ENCODE data around the gene ART3. TPM values are rescaled to one million over a fixed set of nuclear protein-coding genes. Genes with fewer than 3 reads are reported as not detected.

Gene ART3
- total and polyA plus RNA-seq, 9 of the 15 experiments (the other 6 are each of a cell fraction or from before 2014, with no cell fraction given), result 0.69 to 1.4 (median 1.1) TPM; not detected in 1

DNA sequence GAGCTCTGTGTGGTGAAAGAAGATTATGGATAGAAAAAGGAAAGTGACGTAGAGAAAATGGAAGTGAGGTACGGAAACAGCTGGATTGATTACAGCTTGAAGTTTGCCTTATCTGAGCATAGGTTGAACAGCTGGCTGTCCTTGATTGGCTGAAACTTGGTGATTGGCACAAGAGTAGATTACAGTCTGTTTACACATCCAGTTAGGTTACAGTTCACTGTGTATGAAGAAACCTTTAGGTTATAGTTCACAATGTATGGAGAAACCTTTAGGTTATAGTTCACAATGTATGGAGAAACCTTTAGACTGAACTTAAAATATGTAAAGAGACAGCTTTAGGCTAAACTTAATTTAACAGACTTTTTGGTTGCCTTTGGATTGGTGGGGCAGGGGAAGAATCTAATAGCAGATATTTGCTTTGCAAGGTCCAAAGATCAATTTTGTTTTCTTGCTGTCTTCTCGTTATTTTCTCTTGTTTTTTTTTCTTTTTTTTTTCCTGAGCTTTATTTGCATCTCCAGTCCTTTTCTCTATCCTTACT lies 15.6 kb upstream of the ART3 start (continued):
- TF ChIP-seq, protein P1, sequence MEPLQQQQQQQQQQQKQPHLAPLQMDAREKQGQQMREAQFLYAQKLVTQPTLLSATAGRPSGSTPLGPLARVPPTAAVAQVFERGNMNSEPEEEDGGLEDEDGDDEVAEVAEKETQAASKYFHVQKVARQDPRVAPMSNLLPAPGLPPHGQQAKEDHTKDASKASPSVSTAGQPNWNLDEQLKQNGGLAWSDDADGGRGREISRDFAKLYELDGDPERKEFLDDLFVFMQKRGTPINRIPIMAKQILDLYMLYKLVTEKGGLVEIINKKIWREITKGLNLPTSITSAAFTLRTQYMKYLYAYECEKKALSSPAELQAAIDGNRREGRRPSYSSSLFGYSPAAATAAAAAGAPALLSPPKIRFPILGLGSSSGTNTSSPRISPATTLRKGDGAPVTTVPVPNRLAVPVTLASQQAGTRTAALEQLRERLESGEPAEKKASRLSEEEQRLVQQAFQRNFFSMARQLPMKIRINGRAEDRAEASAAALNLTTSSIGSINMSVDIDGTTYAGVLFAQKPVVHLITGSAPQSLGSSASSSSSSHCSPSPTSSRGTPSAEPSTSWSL (CRISPR knock-in tag; IDR thresholded peaks at IDR 0.05; ENCODE audit: borderline replicate concordance), result no peak
- TF ChIP-seq HNRNPUL1 (IDR thresholded peaks at IDR 0.05; ENCODE audit: low read length), result no peak
- TF ChIP-seq EP300 (IDR thresholded peaks at IDR 0.05; ENCODE audit: low read length), result peak; percentile 68
- TF ChIP-seq XRCC4 (IDR thresholded peaks at IDR 0.05; ENCODE audit: extremely low read depth, insufficient read depth, insufficient read length), result no peak
- TF ChIP-seq, protein P2, sequence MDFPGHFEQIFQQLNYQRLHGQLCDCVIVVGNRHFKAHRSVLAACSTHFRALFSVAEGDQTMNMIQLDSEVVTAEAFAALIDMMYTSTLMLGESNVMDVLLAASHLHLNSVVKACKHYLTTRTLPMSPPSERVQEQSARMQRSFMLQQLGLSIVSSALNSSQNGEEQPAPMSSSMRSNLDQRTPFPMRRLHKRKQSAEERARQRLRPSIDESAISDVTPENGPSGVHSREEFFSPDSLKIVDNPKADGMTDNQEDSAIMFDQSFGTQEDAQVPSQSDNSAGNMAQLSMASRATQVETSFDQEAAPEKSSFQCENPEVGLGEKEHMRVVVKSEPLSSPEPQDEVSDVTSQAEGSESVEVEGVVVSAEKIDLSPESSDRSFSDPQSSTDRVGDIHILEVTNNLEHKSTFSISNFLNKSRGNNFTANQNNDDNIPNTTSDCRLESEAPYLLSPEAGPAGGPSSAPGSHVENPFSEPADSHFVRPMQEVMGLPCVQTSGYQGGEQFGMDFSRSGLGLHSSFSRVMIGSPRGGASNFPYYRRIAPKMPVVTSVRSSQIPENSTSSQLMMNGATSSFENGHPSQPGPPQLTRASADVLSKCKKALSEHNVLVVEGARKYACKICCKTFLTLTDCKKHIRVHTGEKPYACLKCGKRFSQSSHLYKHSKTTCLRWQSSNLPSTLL (IDR thresholded peaks at IDR 0.05), result no peak
- no peak for TF ChIP-seq ZNF696 (CRISPR knock-in tag; conservative IDR thresholded peaks at IDR 0.05)
- no peak for TF ChIP-seq FOXJ2 (tag; IDR thresholded peaks at IDR 0.05)
- no peak for TF ChIP-seq MTA3 (IDR thresholded peaks at IDR 0.05; ENCODE audit: borderline replicate concordance)
- no peak for TF ChIP-seq BRCA1 (IDR thresholded peaks at IDR 0.05)
- TF ChIP-seq BRCA1 (CRISPR knock-in tag; IDR thresholded peaks at IDR 0.05), result no peak
- TF ChIP-seq NONO (IDR thresholded peaks at IDR 0.05; ENCODE audit: low read depth in 2 of 2, low read length in 1 of 2), result no peak
- TF ChIP-seq, protein P3, sequence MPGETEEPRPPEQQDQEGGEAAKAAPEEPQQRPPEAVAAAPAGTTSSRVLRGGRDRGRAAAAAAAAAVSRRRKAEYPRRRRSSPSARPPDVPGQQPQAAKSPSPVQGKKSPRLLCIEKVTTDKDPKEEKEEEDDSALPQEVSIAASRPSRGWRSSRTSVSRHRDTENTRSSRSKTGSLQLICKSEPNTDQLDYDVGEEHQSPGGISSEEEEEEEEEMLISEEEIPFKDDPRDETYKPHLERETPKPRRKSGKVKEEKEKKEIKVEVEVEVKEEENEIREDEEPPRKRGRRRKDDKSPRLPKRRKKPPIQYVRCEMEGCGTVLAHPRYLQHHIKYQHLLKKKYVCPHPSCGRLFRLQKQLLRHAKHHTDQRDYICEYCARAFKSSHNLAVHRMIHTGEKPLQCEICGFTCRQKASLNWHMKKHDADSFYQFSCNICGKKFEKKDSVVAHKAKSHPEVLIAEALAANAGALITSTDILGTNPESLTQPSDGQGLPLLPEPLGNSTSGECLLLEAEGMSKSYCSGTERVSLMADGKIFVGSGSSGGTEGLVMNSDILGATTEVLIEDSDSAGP (CRISPR knock-in tag; IDR thresholded peaks at IDR 0.05), result no peak
- TF ChIP-seq MTF1 (CRISPR knock-in tag; IDR thresholded peaks at IDR 0.05; ENCODE audit: borderline replicate concordance), result no peak
- TF ChIP-seq RCOR1 (IDR thresholded peaks at IDR 0.05; ENCODE audit: borderline replicate concordance in 1 of 2, low read depth in 2 of 2, low read length in 2 of 2), result peak in 1 of 2 experiments; percentile 22; a peak in 1 of 4 replicates
- TF ChIP-seq ZNF408 (CRISPR knock-in tag; IDR thresholded peaks at IDR 0.05; ENCODE audit: low read depth), result no peak
- no peak for TF ChIP-seq GTF2E2 (tag; IDR thresholded peaks at IDR 0.05)
- TF ChIP-seq, protein P4, sequence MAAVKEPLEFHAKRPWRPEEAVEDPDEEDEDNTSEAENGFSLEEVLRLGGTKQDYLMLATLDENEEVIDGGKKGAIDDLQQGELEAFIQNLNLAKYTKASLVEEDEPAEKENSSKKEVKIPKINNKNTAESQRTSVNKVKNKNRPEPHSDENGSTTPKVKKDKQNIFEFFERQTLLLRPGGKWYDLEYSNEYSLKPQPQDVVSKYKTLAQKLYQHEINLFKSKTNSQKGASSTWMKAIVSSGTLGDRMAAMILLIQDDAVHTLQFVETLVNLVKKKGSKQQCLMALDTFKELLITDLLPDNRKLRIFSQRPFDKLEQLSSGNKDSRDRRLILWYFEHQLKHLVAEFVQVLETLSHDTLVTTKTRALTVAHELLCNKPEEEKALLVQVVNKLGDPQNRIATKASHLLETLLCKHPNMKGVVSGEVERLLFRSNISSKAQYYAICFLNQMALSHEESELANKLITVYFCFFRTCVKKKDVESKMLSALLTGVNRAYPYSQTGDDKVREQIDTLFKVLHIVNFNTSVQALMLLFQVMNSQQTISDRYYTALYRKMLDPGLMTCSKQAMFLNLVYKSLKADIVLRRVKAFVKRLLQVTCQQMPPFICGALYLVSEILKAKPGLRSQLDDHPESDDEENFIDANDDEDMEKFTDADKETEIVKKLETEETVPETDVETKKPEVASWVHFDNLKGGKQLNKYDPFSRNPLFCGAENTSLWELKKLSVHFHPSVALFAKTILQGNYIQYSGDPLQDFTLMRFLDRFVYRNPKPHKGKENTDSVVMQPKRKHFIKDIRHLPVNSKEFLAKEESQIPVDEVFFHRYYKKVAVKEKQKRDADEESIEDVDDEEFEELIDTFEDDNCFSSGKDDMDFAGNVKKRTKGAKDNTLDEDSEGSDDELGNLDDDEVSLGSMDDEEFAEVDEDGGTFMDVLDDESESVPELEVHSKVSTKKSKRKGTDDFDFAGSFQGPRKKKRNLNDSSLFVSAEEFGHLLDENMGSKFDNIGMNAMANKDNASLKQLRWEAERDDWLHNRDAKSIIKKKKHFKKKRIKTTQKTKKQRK (IDR thresholded peaks at IDR 0.05; ENCODE audit: borderline replicate concordance, low read depth, low read length), result no peak
- peak; percentile 29; the same call in 1 of the 2 replicates for TF ChIP-seq EP400 (IDR thresholded peaks at IDR 0.05)
- no peak for TF ChIP-seq CBX3 (IDR thresholded peaks at IDR 0.05; ENCODE audit: borderline replicate concordance in 1 of 2, low read length in 2 of 2)
- TF ChIP-seq ZC3H8 (IDR thresholded peaks at IDR 0.05), result no peak
- peak; percentile 70 for TF ChIP-seq NCOR1 (IDR thresholded peaks at IDR 0.05)
